Measurements from ENCODE around the gene RASGRF1. TPM values are rescaled to one million over a fixed set of nuclear protein-coding genes. Genes with fewer than 3 reads are reported as not detected.

The RASGRF1 gene
- total RNA-seq, 1 experiment from 2014 or later = not detected

DNA sequence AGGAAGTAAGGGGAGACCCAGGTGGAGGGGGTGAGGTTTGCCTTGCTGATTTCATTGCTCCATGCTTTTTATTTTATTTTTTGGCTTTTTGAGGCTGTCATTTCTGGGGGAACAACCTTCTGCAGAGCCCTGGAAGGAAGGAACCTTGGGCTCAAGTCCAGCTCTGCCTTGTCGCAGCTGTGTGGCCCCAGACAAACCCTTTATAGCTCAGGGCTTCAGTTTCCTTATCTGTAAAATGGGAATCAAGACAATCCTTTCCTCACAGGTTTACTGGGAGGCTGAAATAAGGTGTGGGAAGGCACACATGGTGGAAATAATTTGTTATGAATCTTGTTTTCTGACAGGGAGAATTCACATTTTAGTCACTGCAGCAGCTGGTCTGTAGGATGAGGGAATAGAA is 100.3 kb downstream of the RASGRF1 start:
- no peak for DNase-seq
- Histone ChIP-seq H4K20me1 (ENCODE audit: low read length) (no peaks in the 10 kb centered on the region), H3K9ac (ENCODE audit: low read length) (no peak overlapping the region), H3K4me3 (ENCODE audit: low read length) (no peak overlapping the region), H3K9me2 (replicated peaks; ENCODE audit: low read length) (no peaks in the 10 kb centered on the region), H3K4me1 (ENCODE audit: insufficient read depth, low read length) (peaks cover 11% of the 10 kb centered on the region), H3F3A (ENCODE audit: low read length, unreplicated experiment) (no peaks in the 10 kb centered on the region), H3K79me2 (ENCODE audit: low read length) (no peaks in the 10 kb centered on the region), H3K9me3 (ENCODE audit: low read length) (no peaks in the 10 kb centered on the region), H3K36me3 (ENCODE audit: low read depth, low read length) (no peaks in the 10 kb centered on the region), H3K27ac (ENCODE audit: low read length) (no peak overlapping the region), H3K27me3 (ENCODE audit: low read length) (no peaks in the 10 kb centered on the region), H3K4me2 (ENCODE audit: low read length) (no peak overlapping the region), H2AFZ (ENCODE audit: low read length) (no peak overlapping the region)
- no peak for ATAC-seq
- CTCF ChIA-PET = no interaction called here
- no peak for TF ChIP-seq EZH2phosphoT487 (IDR thresholded peaks at IDR 0.05; ENCODE audit: borderline replicate concordance, low read length)
- no peak for TF ChIP-seq EZH2 (IDR thresholded peaks at IDR 0.05; ENCODE audit: low read length, unreplicated experiment)
- TF ChIP-seq, protein P1, sequence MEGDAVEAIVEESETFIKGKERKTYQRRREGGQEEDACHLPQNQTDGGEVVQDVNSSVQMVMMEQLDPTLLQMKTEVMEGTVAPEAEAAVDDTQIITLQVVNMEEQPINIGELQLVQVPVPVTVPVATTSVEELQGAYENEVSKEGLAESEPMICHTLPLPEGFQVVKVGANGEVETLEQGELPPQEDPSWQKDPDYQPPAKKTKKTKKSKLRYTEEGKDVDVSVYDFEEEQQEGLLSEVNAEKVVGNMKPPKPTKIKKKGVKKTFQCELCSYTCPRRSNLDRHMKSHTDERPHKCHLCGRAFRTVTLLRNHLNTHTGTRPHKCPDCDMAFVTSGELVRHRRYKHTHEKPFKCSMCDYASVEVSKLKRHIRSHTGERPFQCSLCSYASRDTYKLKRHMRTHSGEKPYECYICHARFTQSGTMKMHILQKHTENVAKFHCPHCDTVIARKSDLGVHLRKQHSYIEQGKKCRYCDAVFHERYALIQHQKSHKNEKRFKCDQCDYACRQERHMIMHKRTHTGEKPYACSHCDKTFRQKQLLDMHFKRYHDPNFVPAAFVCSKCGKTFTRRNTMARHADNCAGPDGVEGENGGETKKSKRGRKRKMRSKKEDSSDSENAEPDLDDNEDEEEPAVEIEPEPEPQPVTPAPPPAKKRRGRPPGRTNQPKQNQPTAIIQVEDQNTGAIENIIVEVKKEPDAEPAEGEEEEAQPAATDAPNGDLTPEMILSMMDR (conservative IDR thresholded peaks at IDR 0.05; ENCODE audit: low read depth, low read length) = no peak
- intact Hi-C loops (cut with micrococcal nuclease) = no loop called here
- POLR2A ChIA-PET (ENCODE audit: unreplicated experiment) = no interaction called here
- BruUV-seq (replicated peaks) = no TSS peak

DNA sequence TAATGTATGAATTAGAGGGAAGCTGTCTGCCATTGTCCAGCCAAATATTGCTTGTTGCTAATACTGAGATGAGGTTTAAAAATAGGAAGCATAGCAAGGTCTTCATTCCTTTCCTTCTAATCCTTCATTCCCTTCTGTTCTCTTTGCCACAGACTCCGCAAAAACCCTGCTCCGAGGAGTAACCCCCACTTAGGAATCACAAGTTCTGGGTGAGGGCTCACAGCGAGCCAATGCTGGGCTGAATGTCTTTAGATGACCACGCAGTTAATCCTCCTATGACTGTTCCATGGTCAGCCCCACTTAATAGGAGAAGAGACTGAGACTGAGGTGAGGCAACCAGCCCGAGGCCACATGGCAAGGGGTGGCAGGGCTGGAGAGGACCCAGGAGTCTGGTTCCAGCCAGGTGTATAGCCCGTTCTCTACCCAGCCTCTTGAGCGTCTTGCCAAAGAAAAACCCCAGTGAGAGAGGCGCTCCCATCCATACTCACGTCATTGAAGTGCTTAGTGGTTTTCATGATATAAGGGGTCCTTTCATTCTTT is 100.8 kb downstream of the RASGRF1 start:
- no peaks in the 10 kb centered on the region for H3K36me3 ChIP-seq (ENCODE audit: low read depth, low read length)
- H3K4me2 ChIP-seq (ENCODE audit: low read length) = no peak overlapping the region
- H3K9ac ChIP-seq (ENCODE audit: low read length) = no peak overlapping the region
- H3K4me1 ChIP-seq (ENCODE audit: insufficient read depth, low read length) = peaks cover 11% of the 10 kb centered on the region
- no peaks in the 10 kb centered on the region for H3K27me3 ChIP-seq (ENCODE audit: low read length)
- no TSS peak for BruUV-seq (replicated peaks)
- ChIA-PET CTCF (interaction anchor here (0.6 kb wide), 1 partner anchor 82 kb away, joined by 11 read pairs; no protein-coding TSS in a partner anchor), POLR2A (ENCODE audit: unreplicated experiment) (no interaction called here)
- H3K9me2 ChIP-seq (replicated peaks; ENCODE audit: low read length) = no peaks in the 10 kb centered on the region
- H3K79me2 ChIP-seq (ENCODE audit: low read length) = no peaks in the 10 kb centered on the region
- DNase-seq (no peak), ATAC-seq (no peak)
- H2AFZ ChIP-seq (ENCODE audit: low read length) = no peak overlapping the region
- no peaks in the 10 kb centered on the region for H4K20me1 ChIP-seq (ENCODE audit: low read length)
- H3K4me3 ChIP-seq (ENCODE audit: low read length) = no peak overlapping the region
- no peak overlapping the region for H3K27ac ChIP-seq (ENCODE audit: low read length)
- intact Hi-C loops (cut with micrococcal nuclease) = no loop called here
- no peaks in the 10 kb centered on the region for H3F3A ChIP-seq (ENCODE audit: low read length, unreplicated experiment)
- H3K9me3 ChIP-seq (ENCODE audit: low read length) = no peaks in the 10 kb centered on the region
- TF ChIP-seq EZH2phosphoT487 (IDR thresholded peaks at IDR 0.05; ENCODE audit: borderline replicate concordance, low read length) (no peak), EZH2 (IDR thresholded peaks at IDR 0.05; ENCODE audit: low read length, unreplicated experiment) (no peak)
- TF ChIP-seq, protein P1 (conservative IDR thresholded peaks at IDR 0.05; ENCODE audit: low read depth, low read length) = no peak

DNA sequence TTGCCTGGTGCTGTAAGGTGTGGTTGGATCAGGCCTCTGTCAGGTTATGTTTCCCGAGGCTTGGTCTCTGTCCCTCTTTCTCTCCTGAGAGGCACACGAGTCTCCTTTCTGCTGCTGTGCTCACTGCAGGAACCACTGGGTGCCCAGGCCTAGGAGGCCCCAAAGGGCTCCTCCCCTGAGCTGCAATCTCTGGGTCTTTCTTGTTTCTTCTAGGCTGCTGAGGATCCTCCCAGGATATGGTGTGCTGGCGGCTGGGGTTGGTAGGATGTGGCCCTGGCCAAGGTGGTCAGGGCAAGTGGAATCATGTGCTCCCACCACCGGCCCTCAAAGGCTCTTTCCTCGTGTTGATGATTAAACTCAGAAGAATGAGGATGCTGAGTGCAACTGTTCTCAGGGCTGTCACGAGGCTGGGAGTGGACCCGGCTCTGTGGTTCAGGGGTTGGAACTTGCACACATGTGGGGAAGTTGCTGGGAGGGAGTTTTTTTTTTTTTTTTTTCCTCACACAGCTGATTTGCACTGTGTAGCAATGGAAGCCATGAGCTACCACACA is 102.1 kb downstream of the RASGRF1 start:
- BruUV-seq (replicated peaks) = no TSS peak
- H3K4me1 ChIP-seq (ENCODE audit: insufficient read depth, low read length) = peaks cover 11% of the 10 kb centered on the region
- peak overlapping the region; percentile 69 for H2AFZ ChIP-seq (ENCODE audit: low read length)
- H3K9me3 ChIP-seq (ENCODE audit: low read length) = no peaks in the 10 kb centered on the region
- ATAC-seq (peak; percentile 78), DNase-seq (peak; percentile 79)
- ChIA-PET CTCF (no interaction called here), POLR2A (ENCODE audit: unreplicated experiment) (no interaction called here)
- no peak overlapping the region for H3K9ac ChIP-seq (ENCODE audit: low read length)
- no peak overlapping the region for H3K4me3 ChIP-seq (ENCODE audit: low read length)
- H3K79me2 ChIP-seq (ENCODE audit: low read length) = no peaks in the 10 kb centered on the region
- H3K36me3 ChIP-seq (ENCODE audit: low read depth, low read length) = no peaks in the 10 kb centered on the region
- intact Hi-C loops (cut with micrococcal nuclease) = no loop called here
- H3K4me2 ChIP-seq (ENCODE audit: low read length) = no peak overlapping the region
- no peaks in the 10 kb centered on the region for H3K27me3 ChIP-seq (ENCODE audit: low read length)
- H3F3A ChIP-seq (ENCODE audit: low read length, unreplicated experiment) = no peaks in the 10 kb centered on the region
- TF ChIP-seq, protein P1 (conservative IDR thresholded peaks at IDR 0.05; ENCODE audit: low read depth, low read length) = no peak
- TF ChIP-seq EZH2 (IDR thresholded peaks at IDR 0.05; ENCODE audit: low read length, unreplicated experiment) = no peak
- TF ChIP-seq EZH2phosphoT487 (IDR thresholded peaks at IDR 0.05; ENCODE audit: borderline replicate concordance, low read length) = no peak
- H4K20me1 ChIP-seq (ENCODE audit: low read length) = no peaks in the 10 kb centered on the region
- H3K9me2 ChIP-seq (replicated peaks; ENCODE audit: low read length) = no peaks in the 10 kb centered on the region
- H3K27ac ChIP-seq (ENCODE audit: low read length) = peak overlapping the region; percentile 16
